Cerebellar nuclear complex (tissue), 1 donor: ENCODE results near the gene RNF121.
"Not testable (repeated sequence)": the region's sequence is repeated elsewhere in the genome, so short reads cannot be mapped to it uniquely, and the experiment has no call there.

Experiments used
- DNase-seq, 2 experiments: peaks; one replicate each; lab custom pipeline; 2025; lab: John Stamatoyannopoulos, UW

The RNF121 gene

DNA sequence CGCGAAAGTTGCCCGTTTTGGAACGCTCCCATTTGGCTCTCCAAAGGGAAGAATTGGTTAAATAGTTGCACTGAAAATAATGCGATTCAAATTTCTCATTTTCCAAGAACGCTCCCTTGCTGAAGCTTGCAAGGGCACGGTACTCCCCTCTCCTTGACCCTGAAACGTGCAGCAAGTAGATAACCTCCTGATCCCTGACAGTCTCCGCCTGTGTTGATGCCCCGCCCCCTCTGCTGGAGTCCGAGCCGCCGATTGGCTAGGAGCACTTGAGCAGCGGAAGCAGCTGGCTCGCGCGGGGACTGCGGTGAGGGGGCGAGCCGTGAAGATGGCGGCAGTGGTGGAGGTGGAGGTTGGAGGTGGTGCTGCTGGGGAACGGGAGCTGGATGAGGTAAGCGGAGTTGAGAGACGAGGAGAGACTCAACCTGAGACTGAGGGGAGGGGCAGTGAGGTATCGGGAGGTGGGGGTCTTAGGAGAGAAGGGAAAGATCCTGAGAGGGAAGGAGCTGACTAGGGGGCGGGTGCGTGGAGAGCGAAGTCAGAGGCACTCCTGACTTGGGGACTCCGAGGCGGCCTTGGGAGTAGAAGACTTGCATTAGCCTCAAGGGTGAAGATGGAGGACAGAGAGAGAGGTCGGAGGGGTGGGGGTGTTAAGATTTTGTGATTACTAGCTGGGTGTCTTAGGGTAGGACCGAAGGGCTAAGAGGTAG, at the start of gene RNF121:
RNF121 (plus strand) TSS at position 310 of the 707 bp plus-strand sequence; CDS start at position 326, 16 bp downstream.
- DNase-seq: peak; percentile 67 to 88

DNA sequence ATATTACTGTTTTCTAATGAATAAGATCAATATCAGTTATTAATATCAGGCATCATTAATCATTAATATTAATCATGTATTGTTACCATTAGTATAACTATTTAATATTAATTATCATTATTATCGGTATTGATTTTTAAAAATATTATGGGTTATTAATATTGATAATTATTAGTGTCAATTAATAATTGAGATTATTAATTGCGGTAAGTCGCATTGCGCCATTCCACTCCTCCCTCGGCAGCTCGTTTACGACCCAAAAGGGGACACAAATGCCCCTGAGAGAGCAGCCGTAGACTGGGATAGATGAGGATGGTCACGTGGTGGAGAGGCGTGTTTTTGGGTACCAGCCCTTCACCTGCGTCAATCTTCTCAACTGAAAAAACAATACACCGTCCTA, 43.0 kb upstream of the RNF121 start:
- not testable (repeated sequence) for DNase-seq

DNA sequence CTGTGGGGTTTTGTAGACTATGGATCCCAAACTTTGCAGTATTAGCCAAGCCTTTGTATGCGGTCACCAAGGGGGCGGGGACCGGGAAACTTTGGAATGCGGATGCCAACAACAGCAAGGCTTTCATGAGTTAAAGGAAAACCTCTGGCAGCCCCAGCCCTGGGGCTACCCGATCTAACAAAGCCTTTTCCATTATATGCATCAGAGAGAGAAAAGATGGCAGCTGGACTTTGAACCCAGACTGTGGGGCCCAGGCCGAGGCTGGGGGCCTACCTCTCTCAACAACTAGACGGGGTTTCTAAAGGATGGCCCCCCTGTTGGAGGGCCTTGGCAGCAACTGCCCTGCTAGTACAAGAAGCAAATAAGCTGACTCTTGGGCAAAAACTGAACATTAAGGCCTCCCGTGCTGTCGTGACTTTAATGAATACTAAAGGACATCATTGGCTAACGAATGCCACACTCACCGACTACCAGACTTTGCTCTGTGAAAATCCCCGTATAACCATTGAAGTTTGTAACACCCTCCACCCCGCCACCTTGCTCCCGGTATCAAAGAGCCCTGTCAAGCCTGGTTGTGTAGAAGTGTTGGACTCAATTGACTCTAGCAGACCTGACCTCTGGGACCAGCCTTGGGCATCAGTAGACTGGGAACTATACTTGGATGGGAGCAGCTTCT, 40.4 kb upstream of the RNF121 start:
- DNase-seq: not testable (repeated sequence)

DNA sequence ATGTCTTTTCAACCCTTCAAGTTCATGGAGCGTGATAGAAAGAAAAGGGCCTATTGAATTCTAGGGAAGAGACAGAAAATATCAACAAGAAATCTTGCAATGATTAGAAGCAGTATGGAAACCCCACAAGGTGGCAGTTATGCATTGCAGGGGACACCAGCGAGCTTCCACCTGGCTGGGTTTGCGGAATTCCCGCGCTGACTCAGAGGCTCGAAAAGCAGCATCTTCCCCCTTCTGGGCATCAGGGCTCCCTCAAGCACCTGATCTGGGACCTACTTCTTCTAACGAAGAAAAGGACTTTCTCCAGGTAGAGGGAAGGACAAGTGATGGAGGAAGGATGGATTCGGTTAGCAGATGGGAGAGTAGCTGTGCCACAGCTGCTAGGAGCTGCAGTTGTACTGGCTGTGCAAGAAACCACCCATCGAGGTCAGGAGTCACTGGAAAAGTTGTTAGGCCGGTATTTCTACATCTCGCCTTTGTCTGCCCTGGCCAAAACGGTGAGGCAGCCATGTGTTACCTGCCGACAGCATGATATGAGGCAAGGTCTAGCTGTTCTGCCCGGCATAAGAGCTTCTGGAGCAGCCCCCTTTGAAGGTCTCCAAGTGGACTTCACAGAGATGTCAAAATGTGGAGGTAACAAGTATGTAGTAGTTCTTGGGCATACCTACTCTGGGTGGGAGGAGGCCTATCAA, 39.5 kb upstream of the RNF121 start:
- not testable (repeated sequence) for DNase-seq

DNA sequence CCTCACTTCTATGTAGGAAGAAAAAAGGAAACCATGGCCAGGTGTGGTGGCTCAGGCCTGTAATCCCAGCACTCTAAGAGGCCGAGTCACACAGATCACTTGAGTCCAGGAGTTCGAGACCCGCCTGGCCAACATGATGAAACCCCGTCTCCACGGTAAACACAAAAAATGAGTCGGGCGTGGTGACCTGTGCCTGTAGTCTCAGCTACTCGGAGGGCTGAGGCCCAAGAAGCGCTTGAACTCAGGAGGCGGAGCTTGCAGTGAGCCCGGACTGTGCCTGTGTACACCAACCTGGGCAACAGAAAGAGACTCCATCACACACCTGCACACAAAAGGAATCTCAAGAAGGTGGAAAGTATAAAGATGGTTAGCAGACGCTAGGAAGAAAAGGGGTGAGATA, 32.9 kb upstream of the RNF121 start:
- no peak for DNase-seq

DNA sequence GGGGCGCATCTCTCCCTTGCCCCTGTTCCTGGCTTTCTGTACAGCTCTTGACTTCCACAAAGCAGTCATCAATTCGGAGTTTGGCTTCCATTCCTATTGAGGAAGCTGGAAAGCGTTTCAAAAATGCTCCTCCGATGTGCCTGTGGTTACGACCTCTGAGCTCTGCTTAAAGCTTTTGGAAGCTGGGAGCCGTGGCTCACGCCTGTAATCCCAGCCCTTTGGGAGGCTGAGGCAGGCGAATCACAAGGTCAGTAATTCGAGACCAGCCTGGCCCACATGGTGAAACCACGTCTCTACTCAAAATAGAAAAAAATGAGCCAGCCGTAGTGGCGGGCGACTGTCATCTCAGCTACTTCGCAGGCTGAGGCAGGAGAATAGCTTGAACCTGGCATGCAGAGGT, 27.7 kb upstream of the RNF121 start:
- DNase-seq: not testable (repeated sequence)

DNA sequence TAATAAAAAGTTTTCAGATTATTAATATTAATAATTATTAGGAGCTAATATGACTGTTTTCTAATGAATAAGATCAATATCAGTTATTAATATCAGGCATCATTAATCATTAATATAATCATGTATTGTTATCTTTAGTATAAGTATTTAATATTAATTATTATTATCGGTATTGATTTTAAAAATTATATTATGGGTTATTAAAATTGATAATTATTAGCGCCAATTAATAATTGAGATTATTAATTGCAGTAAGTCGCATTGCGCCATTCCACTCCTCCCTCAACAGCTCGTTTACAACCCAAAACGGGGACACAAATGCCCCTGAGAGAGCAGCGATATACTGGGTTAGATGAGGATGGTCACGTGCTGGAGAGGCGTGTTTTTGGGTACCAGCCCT, 20.6 kb upstream of the RNF121 start:
- DNase-seq: no peak

DNA sequence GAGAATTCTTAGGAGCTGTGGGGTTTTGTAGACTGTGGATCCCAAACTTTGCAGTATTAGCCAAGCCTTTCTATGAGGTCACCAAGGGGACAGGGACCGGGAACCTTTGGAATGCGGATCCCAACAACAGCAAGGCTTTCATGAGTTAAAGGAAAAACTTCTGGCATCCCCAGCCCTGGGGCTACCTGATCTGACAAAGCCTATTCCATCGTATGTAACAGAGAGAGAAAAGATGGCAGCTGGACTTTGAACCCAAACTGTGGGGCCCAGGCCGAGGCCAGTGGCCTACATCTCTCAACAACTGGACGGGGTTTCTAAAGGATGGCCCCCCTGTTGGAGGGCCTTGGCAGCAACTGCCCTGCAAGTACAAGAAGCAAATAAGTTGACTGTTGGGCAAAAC, 18.1 kb upstream of the RNF121 start:
- DNase-seq: not testable (repeated sequence)

DNA sequence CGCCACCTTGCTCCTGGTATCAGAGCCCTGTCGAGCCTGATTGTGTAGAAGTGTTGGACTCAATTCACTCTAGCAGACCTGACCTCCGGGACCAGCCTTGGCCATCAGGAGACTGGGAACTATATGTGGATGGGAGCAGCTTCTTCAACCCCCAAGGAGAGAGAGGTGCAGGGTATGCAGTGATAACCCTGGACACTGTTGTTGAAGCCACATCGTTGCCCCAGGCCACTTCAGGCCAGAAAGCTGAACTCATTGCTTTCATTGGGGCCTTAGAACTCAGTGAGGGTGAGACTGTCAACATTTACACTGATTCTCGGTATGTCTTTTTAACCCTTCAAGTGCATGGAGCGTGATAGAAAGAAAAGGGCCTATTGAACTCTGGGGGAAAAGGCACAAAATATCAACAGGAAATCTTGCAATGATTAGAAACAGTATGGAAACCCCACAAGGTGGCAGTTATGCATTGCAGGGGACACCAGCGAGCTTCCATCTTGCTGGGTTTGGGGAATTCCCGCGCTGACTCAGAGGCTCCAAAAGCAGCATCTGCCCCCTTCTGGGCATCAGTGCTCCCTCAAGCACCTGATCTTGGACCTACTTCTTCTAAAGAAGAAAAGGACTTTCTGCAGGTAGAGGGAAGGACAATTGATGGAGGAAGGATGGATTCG, 17.4 kb upstream of the RNF121 start:
- not testable (repeated sequence) for DNase-seq

DNA sequence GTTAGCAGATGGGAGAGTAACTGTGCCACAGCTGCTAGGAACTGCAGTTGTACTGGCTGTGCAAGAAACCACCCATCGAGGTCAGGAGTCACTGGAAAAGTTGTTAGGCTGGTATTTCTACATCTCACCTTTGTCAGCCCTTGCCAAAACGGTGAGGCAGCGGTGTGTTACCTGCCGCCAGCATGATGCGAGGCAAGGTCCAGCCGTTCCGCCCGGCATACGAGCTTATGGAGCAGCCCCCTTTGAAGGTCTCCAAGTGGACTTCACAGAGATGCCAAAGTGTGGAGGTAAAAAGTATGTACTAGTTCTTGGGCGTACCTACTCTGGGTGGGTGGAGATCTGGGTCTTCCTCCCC, 16.9 kb upstream of the RNF121 start:
- not testable (repeated sequence) for DNase-seq

DNA sequence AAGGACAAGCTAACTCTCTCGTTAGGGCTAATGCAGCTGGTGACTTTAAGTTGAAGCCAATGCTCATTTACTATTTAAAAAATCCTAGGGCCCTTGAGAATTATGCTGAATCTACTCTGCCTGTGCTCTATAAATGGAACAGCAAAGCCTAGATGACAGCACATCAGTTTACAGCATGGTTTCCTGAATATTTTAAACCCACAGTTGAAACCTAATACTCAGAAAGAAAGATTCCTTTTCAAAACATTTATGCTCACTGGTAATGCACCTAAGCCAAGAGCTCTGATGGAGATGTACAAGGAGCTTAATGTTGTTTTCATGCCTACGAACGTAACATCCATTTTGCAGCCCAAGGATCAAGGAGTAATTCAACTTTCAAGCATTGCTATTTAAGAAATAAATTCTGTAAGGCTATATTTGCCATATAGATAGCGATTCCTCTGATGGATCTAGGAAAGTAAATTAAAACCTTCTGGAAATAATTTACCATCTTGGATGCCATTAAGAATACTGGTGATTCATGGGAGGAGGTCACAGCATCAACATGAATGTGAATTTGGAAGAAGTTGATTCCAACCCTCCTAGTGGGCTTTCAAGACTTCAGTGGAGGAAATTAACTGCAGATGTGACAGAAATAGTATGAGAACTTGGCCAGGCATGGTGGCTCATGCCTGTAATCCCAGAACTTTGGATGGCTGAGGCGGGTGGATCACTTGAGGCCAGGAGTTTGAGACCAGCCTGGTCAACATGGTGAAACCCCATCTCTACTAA, 14.9 kb upstream of the RNF121 start:
- no peak for DNase-seq

DNA sequence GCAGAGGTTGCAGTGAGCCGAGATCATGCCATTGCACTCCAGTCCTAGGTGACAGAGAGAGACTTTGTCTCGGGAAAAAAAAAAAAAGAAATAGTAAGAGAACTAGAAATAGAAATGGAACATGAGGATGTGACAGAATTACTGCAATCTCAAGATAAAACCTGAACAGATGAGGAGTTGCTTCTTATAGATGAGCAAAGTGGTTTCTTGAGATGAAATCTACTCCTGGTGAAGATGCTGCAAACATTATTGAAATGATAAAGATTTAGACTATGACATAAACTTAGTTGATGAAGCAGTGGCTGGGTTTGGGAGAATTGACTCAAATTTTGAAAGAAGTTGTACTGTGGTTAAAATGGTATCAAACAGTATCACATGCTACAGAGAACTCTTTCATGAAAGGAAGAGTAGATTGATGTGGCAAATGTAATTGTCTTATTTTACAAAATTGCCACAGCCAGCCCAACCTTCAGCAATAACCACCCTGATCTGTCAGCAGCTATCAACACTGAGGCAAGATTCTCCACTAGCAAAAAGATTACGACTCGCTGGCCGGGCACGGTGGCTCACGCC, 14.1 kb upstream of the RNF121 start:
- DNase-seq: no peak

DNA sequence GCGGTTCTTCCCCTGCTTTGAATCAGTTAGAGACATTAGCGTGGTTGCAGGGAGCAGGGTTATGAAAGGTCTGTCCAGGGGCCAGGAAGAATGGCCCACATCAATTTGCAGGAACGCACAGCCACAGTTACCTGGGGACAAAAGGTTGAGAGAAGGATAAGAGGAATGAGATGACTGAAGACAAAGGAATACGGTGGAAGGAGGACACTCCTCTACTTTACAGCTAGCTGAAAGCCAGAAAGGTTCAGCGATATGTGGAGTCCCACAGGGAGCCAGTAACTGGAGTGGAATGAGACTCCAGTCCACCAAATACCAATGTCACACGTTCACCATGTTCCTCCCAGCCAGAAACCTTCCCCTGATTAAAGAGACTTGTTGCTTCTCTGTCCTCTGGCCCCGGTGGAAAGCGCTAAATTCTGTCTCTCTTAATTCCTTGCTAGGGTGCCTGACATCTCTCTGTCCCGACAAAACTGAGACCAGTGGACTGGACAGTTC, 11.2 kb upstream of the RNF121 start:
- DNase-seq: no peak

DNA sequence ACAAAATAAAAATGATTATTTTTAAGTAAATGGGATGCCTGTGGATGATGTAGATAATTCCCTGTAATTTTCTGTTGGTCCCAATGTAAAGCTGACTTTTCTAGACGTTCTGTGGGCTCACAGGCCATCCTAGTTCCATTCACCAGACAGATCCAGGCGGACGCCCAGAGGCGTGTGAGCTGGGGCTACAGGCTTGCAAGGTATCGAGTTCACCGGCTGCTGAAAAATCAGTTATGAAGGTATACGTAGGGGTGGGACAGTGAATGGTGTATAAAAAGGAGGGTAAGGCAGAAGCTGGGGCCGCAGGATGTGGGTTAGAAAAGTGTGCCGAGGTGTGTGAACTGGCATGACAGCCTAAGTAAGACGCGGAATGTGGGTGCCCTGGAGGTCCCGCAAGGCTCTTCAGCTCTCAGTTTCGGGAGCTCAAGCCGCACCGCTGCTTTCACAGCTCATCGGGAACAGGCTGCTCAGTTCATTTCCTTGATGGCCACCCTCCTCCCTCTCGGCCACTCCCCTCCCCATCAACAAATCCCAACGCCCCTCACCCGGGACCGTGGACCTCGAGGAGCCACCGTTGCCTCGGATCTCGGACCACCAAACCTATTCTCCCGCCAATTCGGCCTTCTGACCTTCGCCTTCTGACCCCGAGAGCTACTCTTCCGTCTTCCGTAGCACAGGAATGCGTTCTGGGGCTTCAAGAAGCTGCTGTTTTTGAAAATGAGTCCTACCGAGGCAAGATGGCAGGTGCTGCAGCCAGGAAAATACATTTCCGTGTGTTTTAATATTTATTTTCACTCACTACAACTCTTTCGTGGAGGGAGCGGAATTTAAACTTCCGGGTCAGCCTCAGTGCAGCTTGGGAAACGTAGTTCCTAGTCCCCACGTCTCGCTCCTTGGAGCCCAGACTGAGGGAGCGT, 768 bp upstream of the RNF121 start, which contains the start of gene XNDC1N:
XNDC1N (minus strand) TSS at position 775 of the 917 bp plus-strand sequence. CDS start 5,241 bp downstream, outside the sequence.
- peak; percentile 1 to 88 for DNase-seq

DNA sequence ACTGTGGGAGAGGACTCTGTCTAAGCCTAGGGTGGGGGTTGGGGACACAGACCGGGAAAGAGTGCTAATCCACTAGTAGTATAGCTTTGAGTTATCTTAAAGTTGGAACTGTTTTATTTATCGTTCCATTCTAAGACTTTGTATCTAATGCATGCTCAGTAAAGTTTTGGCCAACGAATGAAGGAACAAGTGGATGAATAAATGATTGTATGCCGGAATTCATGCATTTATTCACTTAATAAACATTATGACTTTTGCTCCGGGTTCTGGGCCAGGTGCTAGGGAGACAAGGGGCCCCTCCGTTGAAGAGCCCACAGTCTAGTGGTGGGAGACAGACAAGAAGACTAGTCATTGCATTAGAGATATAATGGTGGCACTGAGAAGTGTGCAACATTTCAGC, 645 bp downstream of the RNF121 start:
- no peak for DNase-seq

DNA sequence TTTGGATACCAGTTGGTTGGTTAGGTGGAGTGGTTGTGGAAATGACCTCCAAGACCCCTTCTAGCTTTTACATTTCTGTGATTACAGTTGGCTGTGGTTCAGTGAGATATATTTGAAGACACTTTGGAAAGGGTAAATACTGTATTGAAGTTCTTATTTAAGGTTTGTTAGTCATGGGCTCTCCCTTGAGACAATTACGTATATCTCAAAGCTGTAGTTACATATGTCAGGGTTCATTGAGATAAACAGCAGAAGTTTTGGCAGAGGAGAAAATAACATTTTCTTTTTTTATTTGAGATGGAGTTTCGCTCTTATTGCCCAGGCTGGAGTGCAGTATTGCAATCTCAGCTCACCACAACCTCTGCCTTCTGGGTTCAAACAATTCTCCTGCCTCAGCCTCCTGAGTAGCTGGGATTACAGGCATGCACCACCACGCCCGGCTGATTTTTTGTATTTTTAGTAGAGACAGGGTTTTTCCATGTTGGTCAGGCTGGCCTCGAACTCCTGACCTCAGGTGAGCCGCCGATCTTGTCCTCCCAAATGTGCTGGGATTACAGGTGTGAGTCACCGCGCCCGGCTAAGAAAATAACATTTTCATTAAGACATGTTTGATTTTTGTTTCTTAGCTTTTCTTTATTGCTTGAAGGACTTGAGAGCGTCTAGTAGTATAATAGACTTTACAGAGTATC, 1.9 kb downstream of the RNF121 start:
- DNase-seq: no peak

DNA sequence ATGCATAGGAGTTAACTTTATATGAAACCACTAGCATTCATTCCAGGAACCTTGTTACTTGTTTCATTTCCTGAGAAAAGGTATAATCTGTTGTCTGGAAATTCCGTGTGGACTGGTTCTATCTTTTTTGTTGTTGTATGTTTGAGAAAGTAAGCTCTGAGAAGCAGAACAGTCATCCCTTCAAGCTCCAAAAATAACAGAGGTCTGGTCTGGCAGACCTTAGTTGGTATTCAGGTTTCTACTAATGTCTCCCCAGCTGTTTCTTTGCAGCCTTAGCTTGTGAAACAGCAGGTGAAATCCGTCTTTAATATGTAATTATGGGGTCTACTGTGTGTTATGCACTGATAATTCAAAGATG, 2.4 kb downstream of the RNF121 start:
- DNase-seq: no peak

DNA sequence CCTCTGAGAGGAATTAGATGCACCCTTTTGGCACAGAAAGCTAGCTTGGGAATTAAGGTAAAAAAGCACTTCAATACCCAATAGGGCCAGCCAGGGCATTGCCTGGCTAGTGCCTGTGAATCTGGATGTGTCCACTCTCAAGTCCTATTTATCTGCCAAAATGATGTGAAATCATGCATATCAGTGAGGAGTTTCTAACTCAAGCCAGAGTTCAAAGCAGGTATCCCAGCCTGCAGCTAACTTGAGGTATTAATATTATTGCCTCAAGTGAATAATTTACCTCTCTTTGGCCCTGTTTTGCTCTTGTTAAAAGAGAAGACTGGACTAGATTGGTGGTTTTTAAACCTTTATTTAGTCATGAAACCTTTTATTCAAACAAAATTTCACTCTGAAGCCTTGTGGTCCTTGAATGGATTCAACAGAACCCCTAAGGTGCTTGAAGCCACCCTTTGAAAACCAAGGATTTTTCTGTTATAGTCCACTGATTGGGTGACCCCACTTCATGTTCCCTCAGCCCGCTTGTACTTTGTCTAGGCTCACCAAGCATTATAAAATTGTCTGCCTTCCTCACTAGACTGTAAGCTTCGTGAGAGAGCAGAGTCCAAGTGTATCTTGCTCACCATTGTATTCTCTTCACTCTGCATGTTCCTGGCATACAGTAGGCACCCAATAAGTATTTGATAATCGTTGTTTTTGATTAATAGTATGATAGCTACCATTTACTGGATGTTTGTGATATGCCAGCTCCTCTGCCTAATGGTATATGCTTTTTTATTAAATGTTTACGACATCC, 4.5 kb downstream of the RNF121 start:
- no peak for DNase-seq

DNA sequence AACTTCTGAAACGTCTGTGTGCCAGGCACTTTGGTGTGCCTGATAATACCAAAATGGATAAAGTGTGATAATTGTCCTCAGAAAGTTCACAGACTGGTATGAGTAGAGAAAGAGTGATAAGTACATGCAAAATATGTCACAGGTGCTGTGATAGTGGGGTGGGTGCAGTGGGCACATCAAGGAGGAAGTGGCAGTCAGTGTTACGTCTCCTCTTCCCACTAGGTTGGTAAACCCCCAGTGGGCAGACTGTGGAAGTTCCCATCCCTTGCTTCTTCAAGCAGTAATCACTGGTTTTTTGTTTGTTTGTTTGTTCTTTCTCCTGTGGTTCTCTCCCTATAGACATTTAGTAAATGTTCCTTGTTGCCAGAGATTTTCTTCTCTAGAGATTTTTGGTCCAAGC, 5.4 kb downstream of the RNF121 start:
- DNase-seq: no peak
